ENCODE results near the gene TTC29.

- TF ChIP-seq JUNB (IDR thresholded peaks at IDR 0.05; ENCODE audit: unreplicated experiment) = no peak
- no peak for TF ChIP-seq CTCF (conservative IDR thresholded peaks at IDR 0.05; ENCODE audit: low read depth in 2 of 2)
- no peak for TF ChIP-seq EZH2 (IDR thresholded peaks at IDR 0.05; ENCODE audit: low read depth, unreplicated experiment)
- TF ChIP-seq POLR2AphosphoS5 (IDR thresholded peaks at IDR 0.05; ENCODE audit: low read depth) = no peak
- no peak for TF ChIP-seq ZNF114 (CRISPR knock-in tag; IDR thresholded peaks at IDR 0.05)
- TF ChIP-seq REST (IDR thresholded peaks at IDR 0.05; ENCODE audit: unreplicated experiment) = no peak
Observed at GRCh38 chr4:146932116-146932515, 13.5 kb downstream of the TTC29 start.

All from GM23338 (cell line).